Esophagus squamous epithelium (tissue), 4 donors: ENCODE measurements around the gene PPP2R5C.

ENCODE experiments used
- POLR2A ChIP-seq, 4 donors: fragments of 450-650 bp; IDR thresholded peaks; one replicate each; pipeline ENCODE4 v1.6.1; 2017; ENCODE audit warnings: antibody characterized with exemption in 4 of 4, mild to moderate bottlenecking in 4 of 4, moderate library complexity in 3 of 4
- TF ChIP-seq, protein P1 (sequence below), 6 experiments: fragments of 450-650 bp in 4 of 6; fragments of 200-600 bp in 2 of 6; sonication (generic) in 2 of 6; IDR thresholded peaks; one replicate each; pipeline ENCODE4 v1.5.1; 2016 to 2019; ENCODE audit warnings: antibody characterized with exemption in 6 of 6, mild to moderate bottlenecking in 4 of 6, moderate library complexity in 4 of 6

DNA sequence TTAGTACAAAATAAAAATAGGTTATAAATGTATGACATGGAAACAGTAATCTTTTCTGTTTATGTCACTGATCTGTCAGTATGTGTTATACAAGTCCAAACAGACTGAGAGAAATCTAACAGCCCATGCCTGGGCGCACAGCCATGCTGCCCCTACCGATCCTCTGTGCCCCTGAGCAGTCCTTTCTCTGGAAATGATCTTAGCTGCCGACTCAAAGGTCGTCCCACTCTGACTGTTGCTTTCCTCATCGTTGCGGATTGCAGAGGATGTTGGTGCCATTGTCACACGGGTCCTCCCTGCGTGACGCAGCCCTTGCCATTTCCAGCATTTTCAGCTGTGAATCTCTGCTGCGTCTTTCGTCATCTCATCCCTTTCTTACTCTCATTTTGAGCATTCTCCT is 119.9 kb downstream of the PPP2R5C start:
- TF ChIP-seq, protein P1, sequence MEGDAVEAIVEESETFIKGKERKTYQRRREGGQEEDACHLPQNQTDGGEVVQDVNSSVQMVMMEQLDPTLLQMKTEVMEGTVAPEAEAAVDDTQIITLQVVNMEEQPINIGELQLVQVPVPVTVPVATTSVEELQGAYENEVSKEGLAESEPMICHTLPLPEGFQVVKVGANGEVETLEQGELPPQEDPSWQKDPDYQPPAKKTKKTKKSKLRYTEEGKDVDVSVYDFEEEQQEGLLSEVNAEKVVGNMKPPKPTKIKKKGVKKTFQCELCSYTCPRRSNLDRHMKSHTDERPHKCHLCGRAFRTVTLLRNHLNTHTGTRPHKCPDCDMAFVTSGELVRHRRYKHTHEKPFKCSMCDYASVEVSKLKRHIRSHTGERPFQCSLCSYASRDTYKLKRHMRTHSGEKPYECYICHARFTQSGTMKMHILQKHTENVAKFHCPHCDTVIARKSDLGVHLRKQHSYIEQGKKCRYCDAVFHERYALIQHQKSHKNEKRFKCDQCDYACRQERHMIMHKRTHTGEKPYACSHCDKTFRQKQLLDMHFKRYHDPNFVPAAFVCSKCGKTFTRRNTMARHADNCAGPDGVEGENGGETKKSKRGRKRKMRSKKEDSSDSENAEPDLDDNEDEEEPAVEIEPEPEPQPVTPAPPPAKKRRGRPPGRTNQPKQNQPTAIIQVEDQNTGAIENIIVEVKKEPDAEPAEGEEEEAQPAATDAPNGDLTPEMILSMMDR (IDR thresholded peaks at IDR 0.05) = no peak
- TF ChIP-seq POLR2A (IDR thresholded peaks at IDR 0.05) = no peak
